Chondrocyte (in vitro differentiated cells): ENCODE results near the gene GRAMD1C. TPM values are rescaled to one million over a fixed set of nuclear protein-coding genes. Genes with fewer than 3 reads are reported as not detected.

Experiments
- DNase-seq: peaks from one replicate; pipeline ENCODE4 v3.0.0; 2021; ENCODE audit warnings: mixed read lengths, low spot score
- H3K27ac Mint-ChIP-seq: one replicate; pipeline ENCODE4 v1.8.0; 2021; ENCODE audit warnings: mild to moderate bottlenecking, moderate library complexity, mixed read lengths; ENCODE audit not compliant: unreplicated experiment
- H3K27me3 Mint-ChIP-seq: 2 replicates; pipeline ENCODE4 v1.8.0; 2021; ENCODE audit warnings: low read depth, mixed read lengths
- H3K36me3 Mint-ChIP-seq: 2 replicates; pipeline ENCODE4 v1.8.0; 2021; ENCODE audit warnings: low read depth, mixed read lengths
- H3K4me1 Mint-ChIP-seq: 2 replicates; pipeline ENCODE4 v1.8.0; 2021; ENCODE audit warnings: low read depth, mild to moderate bottlenecking, mixed read lengths
- H3K4me3 Mint-ChIP-seq: one replicate; pipeline ENCODE4 v1.8.0; 2021; ENCODE audit warnings: mild to moderate bottlenecking, moderate library complexity, mixed read lengths; ENCODE audit not compliant: unreplicated experiment
- H3K9me3 Mint-ChIP-seq: 2 replicates; pipeline ENCODE4 v1.8.0; 2021; ENCODE audit warnings: low read depth, mixed read lengths
- total RNA-seq: library from RNA; stranded (reverse); gene quantifications from 3 replicates; pipeline ENCODE4 v1.2.1, GENCODE V29; 2021
- TF ChIP-seq, protein P1 (sequence below): fragments of 200-600 bp; sonication (generic); IDR thresholded peaks from 2 replicates; pipeline ENCODE4 v1.5.0; 2021; ENCODE audit warnings: antibody characterized with exemption, mild to moderate bottlenecking, moderate library complexity

The GRAMD1C gene
- total RNA-seq, 1 donor from 2014 or later, result 1.6 TPM

DNA sequence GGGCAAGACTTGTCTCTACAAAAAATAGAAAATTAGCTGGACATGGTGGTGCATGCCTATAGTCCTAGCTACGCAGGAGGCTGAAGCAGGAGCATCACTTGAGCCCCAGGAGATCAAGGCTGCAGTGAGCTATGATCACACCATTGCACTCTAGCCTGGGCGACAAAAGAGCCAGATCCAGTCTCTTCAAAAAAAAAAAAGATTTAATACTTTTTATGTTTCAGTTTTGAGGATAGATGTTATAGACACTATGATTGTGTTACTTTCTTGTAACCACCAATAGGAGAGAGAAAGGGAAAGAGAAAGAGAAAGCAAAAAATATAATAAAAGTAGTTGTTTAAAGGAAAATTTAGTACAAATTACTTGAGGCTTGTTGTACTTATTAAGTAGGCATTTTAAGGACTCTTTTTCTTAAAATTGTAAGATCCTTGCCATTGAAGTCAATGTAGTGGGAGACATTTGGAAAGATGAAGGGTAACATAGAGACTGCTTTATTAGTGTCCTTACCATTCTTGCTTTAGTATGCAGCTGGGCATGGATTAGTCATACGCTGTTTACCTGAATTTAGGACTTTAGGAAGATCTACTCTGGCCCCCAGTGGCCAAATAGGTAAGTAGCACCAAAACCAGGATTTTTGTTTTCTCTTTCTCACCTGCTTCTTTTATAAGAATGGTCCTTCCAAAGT is 74.1 kb downstream of the GRAMD1C start:
- Mint-ChIP-seq H3K36me3 (no peaks in the 10 kb centered on the region), H3K4me3 (no peak overlapping the region), H3K27ac (no peak overlapping the region), H3K4me1 (no peaks in the 10 kb centered on the region), H3K9me3 (no peaks in the 10 kb centered on the region), H3K27me3 (peaks cover 3% of the 10 kb centered on the region)
- TF ChIP-seq, protein P1, sequence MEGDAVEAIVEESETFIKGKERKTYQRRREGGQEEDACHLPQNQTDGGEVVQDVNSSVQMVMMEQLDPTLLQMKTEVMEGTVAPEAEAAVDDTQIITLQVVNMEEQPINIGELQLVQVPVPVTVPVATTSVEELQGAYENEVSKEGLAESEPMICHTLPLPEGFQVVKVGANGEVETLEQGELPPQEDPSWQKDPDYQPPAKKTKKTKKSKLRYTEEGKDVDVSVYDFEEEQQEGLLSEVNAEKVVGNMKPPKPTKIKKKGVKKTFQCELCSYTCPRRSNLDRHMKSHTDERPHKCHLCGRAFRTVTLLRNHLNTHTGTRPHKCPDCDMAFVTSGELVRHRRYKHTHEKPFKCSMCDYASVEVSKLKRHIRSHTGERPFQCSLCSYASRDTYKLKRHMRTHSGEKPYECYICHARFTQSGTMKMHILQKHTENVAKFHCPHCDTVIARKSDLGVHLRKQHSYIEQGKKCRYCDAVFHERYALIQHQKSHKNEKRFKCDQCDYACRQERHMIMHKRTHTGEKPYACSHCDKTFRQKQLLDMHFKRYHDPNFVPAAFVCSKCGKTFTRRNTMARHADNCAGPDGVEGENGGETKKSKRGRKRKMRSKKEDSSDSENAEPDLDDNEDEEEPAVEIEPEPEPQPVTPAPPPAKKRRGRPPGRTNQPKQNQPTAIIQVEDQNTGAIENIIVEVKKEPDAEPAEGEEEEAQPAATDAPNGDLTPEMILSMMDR, result peak; percentile 78
- DNase-seq, result no peak

DNA sequence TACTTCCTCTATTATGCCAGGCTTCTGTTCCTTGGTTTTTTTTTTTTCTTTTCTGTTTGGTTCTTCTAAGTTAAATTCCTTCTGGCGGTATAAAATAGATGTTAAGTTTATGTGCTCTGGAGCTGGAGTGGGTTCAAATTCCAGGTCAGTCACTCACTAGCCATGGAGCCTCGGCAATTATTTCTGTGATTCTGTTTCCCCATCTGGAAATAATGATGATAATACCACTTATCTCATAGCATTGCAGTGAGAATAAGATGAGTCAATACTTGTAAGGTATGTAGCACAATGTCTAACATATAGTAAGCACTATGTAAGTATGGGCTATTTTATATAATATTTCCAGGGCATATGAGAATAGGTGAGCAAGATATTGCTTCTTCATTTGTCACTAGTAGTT is 76.1 kb downstream of the GRAMD1C start:
- Mint-ChIP-seq H3K27ac (no peak overlapping the region), H3K27me3 (peaks cover 5% of the 10 kb centered on the region), H3K36me3 (no peaks in the 10 kb centered on the region), H3K9me3 (no peaks in the 10 kb centered on the region), H3K4me3 (no peak overlapping the region), H3K4me1 (no peaks in the 10 kb centered on the region)
- TF ChIP-seq, protein P1, result no peak
- no peak for DNase-seq

DNA sequence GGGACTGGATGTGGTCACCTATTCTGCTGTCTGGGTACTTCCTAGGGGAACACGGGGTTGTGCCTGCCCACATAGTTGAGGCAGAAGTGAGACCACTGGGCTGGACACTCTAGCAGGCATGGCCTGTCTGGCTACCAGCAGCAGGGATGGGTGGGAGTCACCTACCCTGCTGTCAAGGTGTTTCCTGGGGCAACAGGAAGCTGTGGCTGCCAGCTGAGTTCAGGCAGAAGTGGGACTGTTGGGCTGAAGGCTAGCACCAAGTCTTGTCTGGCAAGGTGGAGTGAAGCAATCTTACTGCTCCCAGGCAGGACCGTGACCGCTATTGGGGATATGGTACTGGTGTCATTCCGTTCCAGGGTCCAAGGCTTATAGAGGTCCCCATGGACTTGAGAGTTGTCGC is 89.0 kb downstream of the GRAMD1C start:
- Mint-ChIP-seq H3K4me3 (no peak overlapping the region), H3K9me3 (peaks cover 26% of the 10 kb centered on the region), H3K36me3 (peaks cover 7% of the 10 kb centered on the region), H3K4me1 (no peaks in the 10 kb centered on the region), H3K27ac (no peak overlapping the region), H3K27me3 (peaks cover 8% of the 10 kb centered on the region)
- TF ChIP-seq, protein P1, result no peak
- no peak for DNase-seq

DNA sequence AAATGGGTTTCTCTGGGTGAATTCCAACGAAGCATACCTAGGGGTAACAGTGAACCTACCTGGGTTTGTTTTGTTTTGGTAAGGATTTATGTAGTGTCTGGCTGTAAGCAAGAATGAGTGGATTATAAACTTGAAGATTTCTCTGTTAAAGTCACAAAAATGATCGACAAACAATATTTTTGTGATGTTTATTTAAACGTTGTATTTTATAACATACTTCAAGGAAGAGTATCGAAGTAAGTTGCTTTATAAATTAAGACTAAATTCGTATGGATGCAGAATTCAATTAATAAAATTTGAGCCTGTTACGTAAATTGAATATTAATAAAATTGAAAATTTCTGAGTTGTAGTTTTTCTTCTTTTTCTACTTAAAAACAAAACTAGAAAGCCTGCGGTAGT is 108.2 kb downstream of the GRAMD1C start:
- no peak overlapping the region for H3K27ac Mint-ChIP-seq
- peaks cover 1% of the 10 kb centered on the region for H3K36me3 Mint-ChIP-seq
- peaks cover 44% of the 10 kb centered on the region for H3K27me3 Mint-ChIP-seq
- no peaks in the 10 kb centered on the region for H3K9me3 Mint-ChIP-seq
- peak overlapping the region; percentile 72 for H3K4me3 Mint-ChIP-seq
- TF ChIP-seq, protein P1, result no peak
- no peak for DNase-seq
- peaks cover 7% of the 10 kb centered on the region for H3K4me1 Mint-ChIP-seq

DNA sequence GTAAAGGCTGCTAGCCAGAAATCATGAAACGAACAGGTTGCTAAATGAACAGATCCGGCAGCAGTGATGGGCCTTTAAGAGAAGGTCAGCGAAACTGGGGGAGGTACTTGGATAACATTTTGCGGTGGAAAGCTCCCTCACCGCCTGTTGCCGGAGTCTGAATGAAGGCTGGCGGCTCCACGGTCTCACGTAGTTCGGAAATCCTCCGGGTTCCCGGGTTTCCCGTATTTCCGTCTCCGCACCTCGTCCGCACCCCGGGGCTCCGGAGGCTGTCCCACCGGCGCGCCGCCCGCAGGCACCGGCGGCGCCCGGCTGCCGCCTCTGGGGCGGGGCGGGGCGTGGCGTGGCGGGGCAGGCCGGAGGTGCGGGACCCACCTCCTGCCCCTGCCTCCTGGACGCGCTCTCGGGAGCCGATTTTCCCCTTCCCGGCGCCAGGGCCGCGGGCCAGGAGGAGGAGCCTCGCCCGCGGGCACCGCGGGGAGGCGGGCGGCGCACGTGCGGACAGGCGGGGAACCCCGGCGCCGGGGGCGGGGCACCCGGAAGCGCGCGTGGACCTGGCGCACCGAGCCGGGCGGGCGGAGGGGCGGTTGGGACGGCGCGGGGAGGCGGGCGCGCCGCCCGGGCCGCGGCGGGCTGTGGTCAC is 108.9 kb downstream of the GRAMD1C start, which contains the start of gene ZDHHC23:
ZDHHC23 (plus strand) TSS at position 642 of the 643 bp plus-strand sequence. CDS start 790 bp downstream, outside the sequence.
- TF ChIP-seq, protein P1, result no peak
- H3K27ac Mint-ChIP-seq, result no peak within 1 kb of the TSS
- H3K36me3 Mint-ChIP-seq, result peaks cover 1% of the 10 kb centered on the region

More for the DNA sequence above, 108.9 kb downstream of the GRAMD1C start, which contains the start of gene ZDHHC23:
- Mint-ChIP-seq H3K27me3 (peaks cover 47% of the 10 kb centered on the region), H3K9me3 (no peaks in the 10 kb centered on the region), H3K4me1 (peaks cover 7% of the 10 kb centered on the region), H3K4me3 (peak within 1 kb of the TSS; percentile 72)
- no peak for DNase-seq
